Measurements from ENCODE around the gene ITFG1. TPM values are rescaled to one million over a fixed set of nuclear protein-coding genes. Genes with fewer than 3 reads are reported as not detected.

Gene ITFG1
- total RNA-seq, 4 donors from 2014 or later: 31.7 to 66.0 (median 38.1) TPM

DNA sequence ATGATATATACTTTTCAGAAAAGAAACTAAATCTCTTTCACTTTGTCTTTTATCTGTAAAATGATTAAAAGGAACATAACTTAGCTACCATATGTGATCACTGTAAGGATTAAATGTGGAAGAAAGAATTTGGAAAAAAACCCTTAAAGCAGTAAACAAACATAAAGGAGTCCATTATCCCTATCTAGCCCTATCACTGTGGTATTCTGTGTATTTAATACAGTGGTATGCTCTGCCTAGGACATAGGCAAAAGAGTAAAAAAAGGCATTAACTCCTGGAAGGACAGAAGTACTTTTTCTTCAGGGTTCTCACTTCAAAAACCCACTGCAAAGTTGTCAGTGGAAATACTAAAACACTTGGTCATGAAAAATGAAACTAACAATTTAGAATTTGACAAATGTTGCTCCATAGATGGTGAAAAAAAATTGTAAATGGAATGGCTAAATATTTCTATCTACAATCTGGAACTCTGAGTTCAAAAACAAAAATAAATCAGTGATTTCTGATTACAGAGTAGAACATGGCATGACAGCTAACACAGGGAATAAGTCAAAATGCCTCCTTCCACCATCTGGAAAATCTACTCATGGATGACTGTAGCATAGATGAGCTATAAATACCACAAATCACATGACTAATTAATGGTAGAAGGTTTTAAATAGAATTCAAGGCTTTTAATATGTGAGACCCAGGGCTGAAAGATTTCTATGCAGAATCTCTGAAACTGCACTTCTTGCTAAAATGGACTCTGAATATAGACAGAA is 140.1 kb downstream of the ITFG1 start:
- TF ChIP-seq, protein P1, sequence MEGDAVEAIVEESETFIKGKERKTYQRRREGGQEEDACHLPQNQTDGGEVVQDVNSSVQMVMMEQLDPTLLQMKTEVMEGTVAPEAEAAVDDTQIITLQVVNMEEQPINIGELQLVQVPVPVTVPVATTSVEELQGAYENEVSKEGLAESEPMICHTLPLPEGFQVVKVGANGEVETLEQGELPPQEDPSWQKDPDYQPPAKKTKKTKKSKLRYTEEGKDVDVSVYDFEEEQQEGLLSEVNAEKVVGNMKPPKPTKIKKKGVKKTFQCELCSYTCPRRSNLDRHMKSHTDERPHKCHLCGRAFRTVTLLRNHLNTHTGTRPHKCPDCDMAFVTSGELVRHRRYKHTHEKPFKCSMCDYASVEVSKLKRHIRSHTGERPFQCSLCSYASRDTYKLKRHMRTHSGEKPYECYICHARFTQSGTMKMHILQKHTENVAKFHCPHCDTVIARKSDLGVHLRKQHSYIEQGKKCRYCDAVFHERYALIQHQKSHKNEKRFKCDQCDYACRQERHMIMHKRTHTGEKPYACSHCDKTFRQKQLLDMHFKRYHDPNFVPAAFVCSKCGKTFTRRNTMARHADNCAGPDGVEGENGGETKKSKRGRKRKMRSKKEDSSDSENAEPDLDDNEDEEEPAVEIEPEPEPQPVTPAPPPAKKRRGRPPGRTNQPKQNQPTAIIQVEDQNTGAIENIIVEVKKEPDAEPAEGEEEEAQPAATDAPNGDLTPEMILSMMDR (IDR thresholded peaks at IDR 0.05): no peak
- no peak for TF ChIP-seq POLR2A (IDR thresholded peaks at IDR 0.05)
- intact Hi-C loops (cut with DNase I; ENCODE audit: low total_unique reads): no loop called here
- no peak for DNase-seq (ENCODE audit: low spot score in 2 of 2)
- no peak overlapping the region for H3K4me3 ChIP-seq (ENCODE audit: low read depth, poor library complexity, severe bottlenecking)

DNA sequence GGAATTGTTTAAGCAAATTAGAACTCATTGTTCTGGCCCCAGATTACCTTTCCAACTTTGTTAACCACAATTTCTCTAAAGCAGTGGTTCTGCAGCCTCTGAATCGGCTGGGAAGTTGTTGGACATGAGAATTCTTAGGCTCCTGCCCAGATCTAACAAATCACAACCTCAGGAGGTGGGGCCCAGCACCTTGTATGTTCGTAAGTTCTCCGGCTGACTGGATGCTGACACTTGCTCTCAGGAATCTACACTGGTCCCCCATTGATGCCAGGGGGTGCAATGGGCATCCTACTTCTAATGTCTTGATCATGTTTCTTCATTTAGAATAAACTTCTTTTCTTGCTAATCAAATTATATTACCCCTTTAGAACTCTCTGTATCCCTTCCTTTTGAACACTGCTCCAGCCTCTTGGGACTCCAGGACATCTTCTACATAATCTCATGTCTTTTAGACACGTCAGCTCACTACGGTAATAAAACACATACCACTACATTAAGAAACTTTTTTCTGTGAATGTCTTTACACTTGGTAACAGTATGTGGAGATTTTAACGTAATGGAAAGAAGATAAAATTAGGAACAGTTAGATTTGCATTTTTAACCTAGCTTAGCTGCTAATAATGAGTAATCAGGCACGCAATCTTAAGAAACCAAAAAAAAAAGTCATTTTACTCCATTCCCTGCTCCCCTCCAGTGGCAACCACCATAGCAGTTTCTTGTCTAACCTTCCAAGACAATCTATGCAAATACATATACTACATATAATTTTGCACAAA is 143.2 kb downstream of the ITFG1 start:
- intact Hi-C loops (cut with DNase I; ENCODE audit: low total_unique reads): no loop called here
- H3K4me3 ChIP-seq (ENCODE audit: low read depth, poor library complexity, severe bottlenecking): no peak overlapping the region
- WGBS, 2 donors: 87 to 89% methylated on average over 7 of the region's 7 CpGs
- DNase-seq (ENCODE audit: low spot score in 2 of 2): no peak
- TF ChIP-seq, protein P1 (IDR thresholded peaks at IDR 0.05): no peak
- TF ChIP-seq POLR2A (IDR thresholded peaks at IDR 0.05): no peak

DNA sequence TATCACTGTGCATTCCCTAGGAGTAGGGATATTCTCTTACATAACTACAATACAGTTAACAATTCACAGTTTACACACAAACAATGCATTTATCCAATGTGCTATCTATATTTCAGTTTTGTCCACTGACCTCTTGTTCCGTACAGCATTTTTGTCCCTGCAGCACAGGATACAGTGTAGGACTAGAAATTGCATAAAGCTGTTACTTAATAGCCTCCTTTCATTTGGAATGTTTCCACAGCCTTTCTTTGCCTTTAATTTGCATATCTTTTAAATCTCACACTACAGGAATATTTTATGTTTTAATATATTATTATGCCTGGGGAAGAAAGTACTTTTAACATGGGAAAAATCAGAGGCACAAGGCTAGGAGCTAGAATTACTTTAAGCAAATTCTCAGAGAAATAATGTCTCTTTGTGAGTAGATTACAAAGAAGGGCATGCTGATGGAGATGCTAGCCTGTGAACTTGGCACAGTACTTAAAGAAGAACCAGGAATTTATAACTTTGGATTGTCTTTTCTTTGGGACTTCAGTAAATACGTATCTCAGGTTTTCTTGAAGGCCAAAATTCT is 144.3 kb downstream of the ITFG1 start:
- TF ChIP-seq, protein P1 (IDR thresholded peaks at IDR 0.05): no peak
- no peak for TF ChIP-seq POLR2A (IDR thresholded peaks at IDR 0.05)
- no peak overlapping the region for H3K4me3 ChIP-seq (ENCODE audit: low read depth, poor library complexity, severe bottlenecking)
- intact Hi-C loops (cut with DNase I; ENCODE audit: low total_unique reads): no loop called here
- no peak for DNase-seq (ENCODE audit: low spot score in 2 of 2)
- WGBS, 2 donors: 65 to 69% methylated on average over 2 of the region's 2 CpGs

DNA sequence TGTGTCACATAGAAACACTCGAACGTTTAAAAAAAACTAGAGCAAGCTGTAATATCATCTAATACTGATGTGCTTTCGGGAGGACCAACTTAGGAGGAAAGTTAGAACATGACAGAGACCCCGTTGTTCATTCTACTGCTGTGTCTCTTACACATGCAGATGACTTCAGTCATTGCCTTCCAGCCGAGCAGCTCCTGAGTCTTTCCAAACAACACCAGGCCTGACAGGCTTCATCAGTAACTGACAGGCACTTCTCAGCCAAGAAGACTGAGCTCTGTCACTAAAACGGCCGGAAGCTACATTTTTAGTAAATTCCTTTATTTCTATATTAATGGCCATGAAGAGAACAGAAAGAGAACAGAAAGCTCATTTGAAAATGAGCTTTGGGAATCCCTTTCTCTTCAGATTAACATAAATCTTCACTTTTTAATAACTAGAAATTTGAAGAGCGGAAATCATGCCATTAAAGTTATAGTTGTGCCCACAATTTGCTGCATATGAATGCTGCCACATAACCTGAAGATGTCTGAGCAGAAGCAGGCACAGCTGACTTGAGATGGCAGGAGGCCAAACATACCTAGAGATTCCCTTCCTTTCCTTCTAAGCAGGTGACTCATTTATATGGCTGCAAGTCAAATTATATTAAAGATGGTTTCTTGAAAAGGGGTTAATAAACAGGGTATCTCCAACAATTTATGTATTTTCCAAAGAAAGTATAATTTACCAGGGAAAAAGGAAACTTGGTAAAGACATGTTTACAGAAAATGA is 148.9 kb downstream of the ITFG1 start:
- DNase-seq (ENCODE audit: low spot score in 2 of 2): no peak
- TF ChIP-seq POLR2A (IDR thresholded peaks at IDR 0.05): no peak
- TF ChIP-seq, protein P1 (IDR thresholded peaks at IDR 0.05): no peak
- H3K4me3 ChIP-seq (ENCODE audit: low read depth, poor library complexity, severe bottlenecking): no peak overlapping the region
- 67 to 71% methylated on average over 8 of the region's 8 CpGs for WGBS, 2 donors
- intact Hi-C loops (cut with DNase I; ENCODE audit: low total_unique reads): no loop called here

DNA sequence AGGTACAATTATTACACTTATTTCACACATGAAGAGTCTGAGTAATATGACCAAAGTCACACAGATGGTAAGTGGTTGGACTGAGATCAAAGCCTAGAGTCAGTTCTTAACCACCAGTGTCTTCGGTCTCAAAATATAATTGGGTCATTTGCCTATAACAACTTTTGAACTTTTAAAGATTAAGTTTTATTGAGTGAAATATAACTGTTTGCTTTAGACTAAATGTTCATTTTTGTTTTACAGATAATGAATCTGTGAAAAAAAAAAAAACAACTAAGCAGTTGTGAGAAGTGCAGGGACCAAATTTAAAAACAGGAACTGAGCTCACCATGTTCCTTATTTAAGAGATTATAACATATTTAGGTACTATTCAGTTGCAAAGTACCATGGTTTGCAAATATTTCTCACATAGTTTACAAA is 150.1 kb downstream of the ITFG1 start:
- WGBS, 2 donors: 70 to 79% methylated on average over 1 of the region's 1 CpG
- intact Hi-C loops (cut with DNase I; ENCODE audit: low total_unique reads): no loop called here
- DNase-seq (ENCODE audit: low spot score in 2 of 2): no peak
- no peak overlapping the region for H3K4me3 ChIP-seq (ENCODE audit: low read depth, poor library complexity, severe bottlenecking)
- TF ChIP-seq, protein P1 (IDR thresholded peaks at IDR 0.05): no peak
- TF ChIP-seq POLR2A (IDR thresholded peaks at IDR 0.05): no peak

All from lower leg skin (tissue), 4 donors.